ENCODE results near the gene UBE2O.

Gene UBE2O

DNA sequence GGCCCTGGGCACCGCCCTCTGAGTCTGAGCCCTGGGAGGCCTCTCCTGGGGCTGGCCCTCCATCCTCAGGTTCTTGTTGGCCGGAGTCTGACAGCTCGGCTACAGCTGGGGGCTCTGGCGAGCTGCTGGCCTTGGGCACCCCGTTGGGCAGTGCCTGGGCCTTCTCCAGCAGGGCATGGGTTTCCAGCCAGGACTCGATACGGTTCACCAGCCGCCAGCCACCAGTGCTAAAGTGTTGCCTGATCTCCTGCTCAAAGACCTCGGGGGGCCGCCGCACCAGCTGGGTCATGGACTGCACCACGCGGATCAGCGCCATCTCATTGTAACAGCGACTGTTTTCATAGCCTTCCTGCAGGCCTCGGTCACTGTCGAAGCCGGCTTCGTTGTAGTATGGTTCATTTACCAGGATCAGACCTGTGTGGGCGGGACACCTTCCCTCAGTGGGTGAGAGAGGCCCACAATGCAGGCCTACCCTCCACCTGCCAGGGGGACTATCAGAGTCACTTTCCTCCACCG, 61.7 kb downstream of the UBE2O start:
- no CpG with 5 or more reads among the region's 21 CpGs for WGBS (ENCODE audit: extremely low coverage, insufficient coverage, insufficient read length)
- Histone ChIP-seq H2BK5ac (ENCODE audit: low read depth, low read length, poor library complexity) (no peak overlapping the region), H3K18ac (ENCODE audit: low read length) (no peak overlapping the region), H3K4me3 (ENCODE audit: low read depth, low read length) (no peak overlapping the region), H3K79me1 (ENCODE audit: low read length) (no peaks in the 10 kb centered on the region), H3K14ac (ENCODE audit: low read length) (no peak overlapping the region), H2BK12ac (ENCODE audit: low read length) (no peak overlapping the region), H3K4ac (ENCODE audit: low read depth, low read length) (no peak overlapping the region), H2BK120ac (ENCODE audit: insufficient read depth, low read length, poor library complexity) (no peak overlapping the region), H3K4me2 (ENCODE audit: low read length) (no peak overlapping the region), H4K91ac (ENCODE audit: low read depth, low read length) (no peak overlapping the region), H3K27me3 (ENCODE audit: insufficient read depth, low read length) (no peaks in the 10 kb centered on the region), H3K23ac (ENCODE audit: low read length) (no peak overlapping the region), H4K8ac (ENCODE audit: low read depth, low read length) (no peak overlapping the region), H3K9me3 (ENCODE audit: insufficient read depth, low read depth, low read length) (peaks cover 2% of the 10 kb centered on the region), H2AFZ (ENCODE audit: insufficient read depth, low read length, poor library complexity) (no peak overlapping the region), H4K12ac (ENCODE audit: low read depth, low read length) (no peak overlapping the region), H2AK5ac (ENCODE audit: low read length) (no peak overlapping the region), H3K36me3 (ENCODE audit: control insufficient read depth in 1 of 2, insufficient read depth in 2 of 2, low read length in 2 of 2) (peaks cover 42 to 46% of the 10 kb centered on the region in 2 experiments), H3K4me1 (ENCODE audit: control insufficient read depth in 1 of 2, insufficient read depth in 2 of 2, low read length in 2 of 2) (peaks cover 1 to 4% of the 10 kb centered on the region in 2 experiments), H3K9ac (ENCODE audit: low read length) (no peak overlapping the region), H3K27ac (ENCODE audit: low read depth, low read length) (no peak overlapping the region), H3K79me2 (ENCODE audit: control insufficient read depth, insufficient read depth, low read length, poor library complexity) (peaks cover under 1% of the 10 kb centered on the region)
- no peak for DNase-seq

DNA sequence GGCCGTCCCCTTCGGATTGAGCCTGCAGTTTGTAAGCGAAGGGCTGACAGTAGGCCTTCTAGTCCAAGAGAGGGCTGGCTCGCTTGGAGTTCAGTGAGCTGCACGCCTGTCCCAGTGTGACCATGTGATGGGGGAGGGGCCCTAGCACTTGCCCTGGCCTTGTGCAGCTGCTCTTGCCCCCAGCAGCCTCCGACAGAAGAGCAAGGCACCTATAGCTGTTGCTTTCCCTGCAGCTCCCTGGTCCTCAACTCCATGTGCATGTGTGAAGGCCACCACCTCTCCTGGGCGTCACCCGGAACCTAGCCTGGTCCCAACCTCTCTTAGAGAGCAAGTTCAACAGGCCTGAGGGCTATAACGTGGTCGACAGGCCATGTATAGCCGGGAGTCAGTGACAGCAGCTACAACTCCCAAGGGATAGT, 62.9 kb downstream of the UBE2O start:
- H2BK5ac ChIP-seq (ENCODE audit: low read depth, low read length, poor library complexity): no peak overlapping the region
- peaks cover 5 to 13% of the 10 kb centered on the region in 2 experiments for H3K4me1 ChIP-seq (ENCODE audit: control insufficient read depth in 1 of 2, insufficient read depth in 2 of 2, low read length in 2 of 2)
- no peak overlapping the region for H2AFZ ChIP-seq (ENCODE audit: insufficient read depth, low read length, poor library complexity)
- H3K4me2 ChIP-seq (ENCODE audit: low read length): no peak overlapping the region
- H3K27me3 ChIP-seq (ENCODE audit: insufficient read depth, low read length): no peaks in the 10 kb centered on the region
- no peak overlapping the region for H4K8ac ChIP-seq (ENCODE audit: low read depth, low read length)
- no peak overlapping the region for H3K18ac ChIP-seq (ENCODE audit: low read length)
- no peak overlapping the region for H3K4me3 ChIP-seq (ENCODE audit: low read depth, low read length)
- no peak overlapping the region for H2BK12ac ChIP-seq (ENCODE audit: low read length)
- peaks cover 2% of the 10 kb centered on the region for H3K9me3 ChIP-seq (ENCODE audit: insufficient read depth, low read depth, low read length)
- H3K36me3 ChIP-seq (ENCODE audit: control insufficient read depth in 1 of 2, insufficient read depth in 2 of 2, low read length in 2 of 2): peaks cover 32 to 36% of the 10 kb centered on the region in 2 experiments
- H3K27ac ChIP-seq (ENCODE audit: low read depth, low read length): no peak overlapping the region
- no peak overlapping the region for H4K12ac ChIP-seq (ENCODE audit: low read depth, low read length)
- peaks cover 5% of the 10 kb centered on the region for H3K79me2 ChIP-seq (ENCODE audit: control insufficient read depth, insufficient read depth, low read length, poor library complexity)
- WGBS (ENCODE audit: extremely low coverage, insufficient coverage, insufficient read length): no CpG with 5 or more reads among the region's 11 CpGs
- no peak for DNase-seq
- no peak overlapping the region for H3K23ac ChIP-seq (ENCODE audit: low read length)
- H3K14ac ChIP-seq (ENCODE audit: low read length): no peak overlapping the region
- H2BK120ac ChIP-seq (ENCODE audit: insufficient read depth, low read length, poor library complexity): no peak overlapping the region
- H2AK5ac ChIP-seq (ENCODE audit: low read length): no peak overlapping the region
- no peak overlapping the region for H4K91ac ChIP-seq (ENCODE audit: low read depth, low read length)
- peaks cover 6% of the 10 kb centered on the region for H3K79me1 ChIP-seq (ENCODE audit: low read length)
- no peak overlapping the region for H3K4ac ChIP-seq (ENCODE audit: low read depth, low read length)
- no peak overlapping the region for H3K9ac ChIP-seq (ENCODE audit: low read length)

DNA sequence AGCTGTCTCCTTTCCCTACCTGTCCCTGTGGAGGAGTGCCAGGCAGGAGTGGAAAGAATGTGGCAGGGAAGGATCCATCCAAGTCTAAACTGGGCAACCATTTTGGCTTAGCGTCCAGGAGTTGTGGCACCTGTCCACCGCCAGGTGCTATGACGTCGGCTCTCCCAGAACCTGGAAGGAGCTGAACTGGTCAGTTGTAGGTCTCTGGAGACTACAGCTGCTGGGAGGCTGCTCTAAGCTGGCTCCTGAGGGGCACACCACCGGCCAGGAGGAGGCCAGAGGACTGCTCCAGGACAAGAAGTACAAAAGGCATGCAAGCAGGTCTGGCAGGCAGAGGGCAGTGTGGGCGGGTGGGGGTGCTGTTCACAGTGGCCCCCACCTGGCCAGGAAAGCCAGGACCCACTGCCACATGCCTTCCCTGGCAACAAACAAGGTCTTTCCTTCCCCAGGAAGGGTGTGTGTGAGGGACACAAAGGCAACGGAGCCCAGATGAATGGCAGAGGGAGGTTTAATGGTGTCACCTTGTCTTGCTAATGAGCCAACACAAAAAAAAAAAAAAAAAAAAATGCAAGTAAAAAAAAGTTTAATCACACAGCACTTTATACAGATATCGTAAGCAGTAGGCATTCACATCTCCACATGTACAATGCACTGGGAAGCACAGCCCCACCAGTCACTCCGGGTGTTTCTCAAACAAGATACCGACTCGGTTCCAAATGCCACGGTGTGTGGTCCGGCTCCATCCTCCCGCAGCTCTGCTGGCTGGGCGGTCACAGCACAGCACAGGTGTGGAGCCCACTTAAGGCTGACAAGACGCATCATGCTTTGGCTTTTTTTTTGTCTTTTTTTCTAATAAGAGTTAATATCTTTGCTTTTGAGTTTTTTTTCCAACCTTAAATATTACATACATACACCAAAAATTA, 63.7 kb downstream of the UBE2O start:
- H3K4me1 ChIP-seq (ENCODE audit: control insufficient read depth in 1 of 2, insufficient read depth in 2 of 2, low read length in 2 of 2): peaks cover 5 to 15% of the 10 kb centered on the region in 2 experiments
- no peak overlapping the region for H3K27ac ChIP-seq (ENCODE audit: low read depth, low read length)
- WGBS (ENCODE audit: extremely low coverage, insufficient coverage, insufficient read length): no CpG with 5 or more reads among the region's 16 CpGs
- peaks cover 32 to 36% of the 10 kb centered on the region in 2 experiments for H3K36me3 ChIP-seq (ENCODE audit: control insufficient read depth in 1 of 2, insufficient read depth in 2 of 2, low read length in 2 of 2)
- no peak overlapping the region for H4K8ac ChIP-seq (ENCODE audit: low read depth, low read length)
- no peak overlapping the region for H2BK5ac ChIP-seq (ENCODE audit: low read depth, low read length, poor library complexity)
- no peak overlapping the region for H4K12ac ChIP-seq (ENCODE audit: low read depth, low read length)
- no peak overlapping the region for H3K9ac ChIP-seq (ENCODE audit: low read length)
- H3K79me2 ChIP-seq (ENCODE audit: control insufficient read depth, insufficient read depth, low read length, poor library complexity): peaks cover 10% of the 10 kb centered on the region
- no peak overlapping the region for H3K23ac ChIP-seq (ENCODE audit: low read length)
- no peak overlapping the region for H3K4me2 ChIP-seq (ENCODE audit: low read length)
- no peak overlapping the region for H3K4ac ChIP-seq (ENCODE audit: low read depth, low read length)
- no peak overlapping the region for H3K14ac ChIP-seq (ENCODE audit: low read length)
- peak in 1 of 2 donors; percentile 50 for DNase-seq
- H3K18ac ChIP-seq (ENCODE audit: low read length): no peak overlapping the region
- no peaks in the 10 kb centered on the region for H3K27me3 ChIP-seq (ENCODE audit: insufficient read depth, low read length)
- no peak overlapping the region for H2AFZ ChIP-seq (ENCODE audit: insufficient read depth, low read length, poor library complexity)
- no peak overlapping the region for H4K91ac ChIP-seq (ENCODE audit: low read depth, low read length)
- H3K79me1 ChIP-seq (ENCODE audit: low read length): peaks cover 13% of the 10 kb centered on the region
- H3K4me3 ChIP-seq (ENCODE audit: low read depth, low read length): no peak overlapping the region
- peaks cover 2% of the 10 kb centered on the region for H3K9me3 ChIP-seq (ENCODE audit: insufficient read depth, low read depth, low read length)
- no peak overlapping the region for H2AK5ac ChIP-seq (ENCODE audit: low read length)
- H2BK120ac ChIP-seq (ENCODE audit: insufficient read depth, low read length, poor library complexity): no peak overlapping the region
- H2BK12ac ChIP-seq (ENCODE audit: low read length): no peak overlapping the region

DNA sequence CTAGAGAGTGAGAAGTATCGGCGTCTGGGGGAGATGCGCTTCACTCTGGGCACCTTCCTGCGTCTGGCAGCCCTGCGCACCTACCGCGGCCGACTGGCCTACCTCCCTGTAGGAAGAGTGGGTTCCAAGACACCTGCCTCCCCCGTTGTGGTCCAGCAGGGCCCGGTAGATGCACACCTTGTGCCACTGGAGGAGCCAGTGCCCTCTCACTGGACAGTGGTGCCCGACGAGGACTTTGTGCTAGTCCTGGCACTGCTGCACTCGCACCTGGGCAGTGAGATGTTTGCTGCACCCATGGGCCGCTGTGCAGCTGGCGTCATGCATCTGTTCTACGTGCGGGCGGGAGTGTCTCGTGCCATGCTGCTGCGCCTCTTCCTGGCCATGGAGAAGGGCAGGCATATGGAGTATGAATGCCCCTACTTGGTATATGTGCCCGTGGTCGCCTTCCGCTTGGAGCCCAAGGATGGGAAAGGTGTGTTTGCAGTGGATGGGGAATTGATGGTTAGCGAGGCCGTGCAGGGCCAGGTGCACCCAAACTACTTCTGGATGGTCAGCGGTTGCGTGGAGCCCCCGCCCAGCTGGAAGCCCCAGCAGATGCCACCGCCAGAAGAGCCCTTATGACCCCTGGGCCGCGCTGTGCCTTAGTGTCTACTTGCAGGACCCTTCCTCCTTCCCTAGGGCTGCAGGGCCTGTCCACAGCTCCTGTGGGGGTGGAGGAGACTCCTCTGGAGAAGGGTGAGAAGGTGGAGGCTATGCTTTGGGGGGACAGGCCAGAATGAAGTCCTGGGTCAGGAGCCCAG, 65.8 kb downstream of the UBE2O start:
- H3K4ac ChIP-seq (ENCODE audit: low read depth, low read length): no peak overlapping the region
- H2BK5ac ChIP-seq (ENCODE audit: low read depth, low read length, poor library complexity): no peak overlapping the region
- H3K27ac ChIP-seq (ENCODE audit: low read depth, low read length): no peak overlapping the region
- H3K9me3 ChIP-seq (ENCODE audit: insufficient read depth, low read depth, low read length): peaks cover 2% of the 10 kb centered on the region
- no peak overlapping the region for H2BK120ac ChIP-seq (ENCODE audit: insufficient read depth, low read length, poor library complexity)
- H4K91ac ChIP-seq (ENCODE audit: low read depth, low read length): no peak overlapping the region
- H3K36me3 ChIP-seq (ENCODE audit: control insufficient read depth in 1 of 2, insufficient read depth in 2 of 2, low read length in 2 of 2): peaks cover 29 to 33% of the 10 kb centered on the region in 2 experiments
- no CpG with 5 or more reads among the region's 31 CpGs for WGBS (ENCODE audit: extremely low coverage, insufficient coverage, insufficient read length)
- no peak overlapping the region for H3K18ac ChIP-seq (ENCODE audit: low read length)
- H3K79me1 ChIP-seq (ENCODE audit: low read length): peaks cover 33% of the 10 kb centered on the region
- peaks cover 20% of the 10 kb centered on the region for H3K79me2 ChIP-seq (ENCODE audit: control insufficient read depth, insufficient read depth, low read length, poor library complexity)
- H3K9ac ChIP-seq (ENCODE audit: low read length): no peak overlapping the region
- no peak overlapping the region for H3K23ac ChIP-seq (ENCODE audit: low read length)
- peak overlapping the region; percentile 18 for H3K4me3 ChIP-seq (ENCODE audit: low read depth, low read length)
- H3K14ac ChIP-seq (ENCODE audit: low read length): no peak overlapping the region
- no peak overlapping the region for H2AK5ac ChIP-seq (ENCODE audit: low read length)
- H2BK12ac ChIP-seq (ENCODE audit: low read length): no peak overlapping the region
- no peaks in the 10 kb centered on the region for H3K27me3 ChIP-seq (ENCODE audit: insufficient read depth, low read length)
- H2AFZ ChIP-seq (ENCODE audit: insufficient read depth, low read length, poor library complexity): no peak overlapping the region
- H4K12ac ChIP-seq (ENCODE audit: low read depth, low read length): no peak overlapping the region
- peaks cover 14 to 17% of the 10 kb centered on the region in 2 experiments for H3K4me1 ChIP-seq (ENCODE audit: control insufficient read depth in 1 of 2, insufficient read depth in 2 of 2, low read length in 2 of 2)
- DNase-seq: no peak
- no peak overlapping the region for H3K4me2 ChIP-seq (ENCODE audit: low read length)
- no peak overlapping the region for H4K8ac ChIP-seq (ENCODE audit: low read depth, low read length)
